ENCODE data around the gene KCNS1. TPM values are rescaled to one million over a fixed set of nuclear protein-coding genes. Genes with fewer than 3 reads are reported as not detected.

The KCNS1 gene
- total and polyA plus RNA-seq, 8 donors: 0.05 to 0.99 (median 0.08) TPM; not detected in 1

DNA sequence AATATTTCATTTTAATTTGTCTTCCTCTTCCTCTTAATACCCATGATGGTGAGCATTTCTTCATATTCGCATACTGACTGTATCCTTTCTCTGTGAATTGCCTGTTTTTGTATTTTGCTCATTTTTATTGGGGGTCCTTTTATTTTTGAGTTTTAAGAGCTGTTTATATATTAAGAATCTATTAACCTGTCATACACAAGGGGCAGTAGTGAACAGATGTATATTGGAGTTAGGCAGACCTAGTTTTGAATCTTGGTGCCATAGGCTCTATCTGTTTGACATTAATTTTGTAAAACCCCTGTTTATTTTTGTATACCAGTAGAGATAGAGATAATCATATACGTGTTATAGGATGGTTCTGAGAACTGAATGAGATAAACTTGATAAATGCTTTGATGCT, 17.1 kb upstream of the KCNS1 start:
- DNase-seq (no peak), ATAC-seq (no peak)
- TF ChIP-seq CTCF (IDR thresholded peaks at IDR 0.05): no peak
- no peak overlapping the region for H3K4me3 ChIP-seq
- no peaks in the 10 kb centered on the region for H3K9me3 ChIP-seq
- H3K4me1 ChIP-seq: no peaks in the 10 kb centered on the region
- intact Hi-C loops (cut with DNase I): no loop called here
- no peak overlapping the region for H3K27ac ChIP-seq
- no peaks in the 10 kb centered on the region for H3K36me3 ChIP-seq
- peaks cover 0 to 28% of the 10 kb centered on the region in 2 donors for H3K27me3 ChIP-seq

DNA sequence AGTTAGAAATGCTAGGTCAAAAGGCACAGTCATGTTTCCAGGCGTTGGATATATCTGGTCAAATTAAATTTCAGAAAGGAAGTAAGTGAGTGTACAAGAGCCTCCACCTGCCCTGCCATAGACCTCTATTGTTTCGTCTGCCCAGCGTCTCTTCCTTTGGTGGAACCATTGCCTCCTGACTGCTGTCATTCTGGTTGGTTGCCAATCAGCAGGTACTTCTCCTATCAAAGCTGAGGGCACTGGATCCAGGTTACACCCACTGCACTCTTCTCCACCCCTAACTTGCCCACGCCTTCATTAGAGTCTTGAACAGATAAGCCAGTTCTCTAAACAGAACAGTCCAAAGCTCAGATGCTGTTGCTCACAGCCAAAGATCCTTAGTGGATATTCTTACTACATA, 16.7 kb upstream of the KCNS1 start:
- no peak overlapping the region for H3K27ac ChIP-seq
- H3K27me3 ChIP-seq: peaks cover 0 to 28% of the 10 kb centered on the region in 2 donors
- DNase-seq (no peak), ATAC-seq (no peak)
- no peaks in the 10 kb centered on the region for H3K36me3 ChIP-seq
- TF ChIP-seq CTCF (IDR thresholded peaks at IDR 0.05): no peak
- no peaks in the 10 kb centered on the region for H3K4me1 ChIP-seq
- intact Hi-C loops (cut with DNase I): no loop called here
- no peaks in the 10 kb centered on the region for H3K9me3 ChIP-seq
- H3K4me3 ChIP-seq: no peak overlapping the region

DNA sequence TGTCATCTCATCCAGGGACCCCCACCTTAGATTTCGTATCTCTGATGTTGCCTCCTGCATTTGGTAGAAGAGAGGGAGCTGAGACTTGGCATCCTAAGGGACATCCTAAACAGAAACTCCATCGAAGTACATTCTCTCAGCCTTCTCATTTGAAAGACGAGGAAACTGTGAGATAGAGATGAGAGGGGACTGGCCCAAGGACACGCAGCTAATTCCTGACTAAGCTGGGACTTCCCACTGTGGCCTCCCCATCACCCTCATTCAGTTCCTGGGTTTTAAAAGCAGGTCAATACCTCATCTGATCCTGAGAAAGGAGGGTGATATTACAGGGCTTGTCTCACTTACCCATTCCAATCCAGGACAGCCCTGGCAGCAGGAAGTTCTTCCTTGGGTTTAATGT, 14.9 kb upstream of the KCNS1 start:
- H3K4me1 ChIP-seq: no peaks in the 10 kb centered on the region
- no peaks in the 10 kb centered on the region for H3K36me3 ChIP-seq
- DNase-seq: no peak
- ATAC-seq: no peak
- TF ChIP-seq CTCF (IDR thresholded peaks at IDR 0.05): no peak
- intact Hi-C loops (cut with DNase I): no loop called here
- H3K9me3 ChIP-seq: no peaks in the 10 kb centered on the region
- H3K27me3 ChIP-seq: peaks cover 0 to 39% of the 10 kb centered on the region in 2 donors
- no peak overlapping the region for H3K4me3 ChIP-seq
- H3K27ac ChIP-seq: no peak overlapping the region

- no peaks in the 10 kb centered on the region for H3K36me3 ChIP-seq
- intact Hi-C loops (cut with DNase I): no loop called here
- ATAC-seq: no peak
- H3K27me3 ChIP-seq: peaks cover 0 to 39% of the 10 kb centered on the region in 2 donors
- no peak overlapping the region for H3K27ac ChIP-seq
- DNase-seq: no peak
- no peaks in the 10 kb centered on the region for H3K9me3 ChIP-seq
- H3K4me1 ChIP-seq: no peaks in the 10 kb centered on the region
- TF ChIP-seq CTCF (IDR thresholded peaks at IDR 0.05): no peak
- H3K4me3 ChIP-seq: no peak overlapping the region
Measured at GRCh38 chr20:45115386-45115774, 14.5 kb upstream of the KCNS1 start.

DNA sequence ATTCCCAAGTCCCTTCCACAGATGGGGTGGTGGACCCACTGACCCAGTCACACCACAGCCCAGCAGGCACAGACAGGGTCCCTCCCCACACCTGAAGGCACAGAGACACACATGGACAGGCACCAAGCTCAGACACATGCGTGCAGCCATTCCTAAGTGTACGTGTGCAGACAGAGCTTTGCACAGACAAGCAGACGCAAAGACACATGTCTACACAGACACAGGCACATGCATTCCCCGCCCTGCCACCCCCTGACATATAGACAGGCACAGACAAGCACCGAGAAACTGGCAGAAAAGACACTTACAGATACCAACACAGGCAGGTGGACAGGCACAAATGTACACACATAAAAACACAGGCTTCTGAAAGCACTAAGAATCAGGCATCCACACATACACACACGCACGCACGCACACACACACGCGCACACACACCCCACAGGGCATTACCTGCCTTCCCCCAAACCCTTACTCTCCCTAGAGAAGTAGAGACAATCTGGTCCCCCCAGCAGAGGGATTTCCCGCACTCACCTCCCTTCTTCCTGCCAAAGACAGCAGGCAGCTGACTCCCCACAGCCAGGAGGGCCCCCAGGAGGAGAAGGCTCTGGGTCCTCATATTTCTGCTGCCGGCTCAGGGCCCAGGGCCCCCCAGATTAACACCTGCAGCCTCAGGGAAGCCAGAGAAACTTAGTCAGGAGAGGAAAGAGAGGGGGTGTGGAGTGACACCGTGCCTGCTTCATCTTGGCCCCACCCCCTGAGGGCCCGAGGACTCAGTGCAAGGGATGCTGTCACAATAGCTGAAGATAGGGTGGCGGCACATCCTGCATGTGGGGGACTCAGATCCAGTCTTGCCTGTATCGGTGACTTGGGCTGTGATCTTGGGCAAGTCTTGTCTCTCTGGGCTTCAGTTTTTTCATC, 13.8 kb upstream of the KCNS1 start, which contains the start of gene WFDC5:
Gene WFDC5, minus strand, starts transcription at position 710 of the 921 bp plus-strand sequence. Its CDS starts 91 bp downstream, at position 619.
- TF ChIP-seq CTCF (IDR thresholded peaks at IDR 0.05): no peak
- H3K4me3 ChIP-seq: no peak within 1 kb of the TSS

More for the DNA sequence above, 13.8 kb upstream of the KCNS1 start, which contains the start of gene WFDC5:
- H3K4me1 ChIP-seq: no peaks in the 10 kb centered on the region
- ATAC-seq (no peak), DNase-seq (no peak)
- peaks cover 0 to 39% of the 10 kb centered on the region in 2 donors for H3K27me3 ChIP-seq
- H3K36me3 ChIP-seq: no peaks in the 10 kb centered on the region
- intact Hi-C loops (cut with DNase I): no loop called here
- no peaks in the 10 kb centered on the region for H3K9me3 ChIP-seq
- H3K27ac ChIP-seq: no peak within 1 kb of the TSS

Data from left lung (tissue), 10 donors.